ENCODE results near the gene RAP1B. TPM values are rescaled to one million over a fixed set of nuclear protein-coding genes. Genes with fewer than 3 reads are reported as not detected.

RAP1B gene
- total and polyA plus RNA-seq, 2 of the 13 experiments (the other 11 are each of a cell fraction or from before 2014, with no cell fraction given): 71.1 to 92.7 TPM

- TF ChIP-seq ZNF350 (CRISPR knock-in tag; IDR thresholded peaks at IDR 0.05; ENCODE audit: borderline replicate concordance, low read depth) (peak; percentile 97), GLI4 (CRISPR knock-in tag; IDR thresholded peaks at IDR 0.05; ENCODE audit: borderline replicate concordance) (peak; percentile 62; the same call in 1 of the 2 replicates), CBX5 (CRISPR knock-in tag; IDR thresholded peaks at IDR 0.05; ENCODE audit: borderline replicate concordance) (peak; percentile 98), ZNF24 (IDR thresholded peaks at IDR 0.05) (peak; percentile 71), MTA1 (CRISPR knock-in tag; IDR thresholded peaks at IDR 0.05; ENCODE audit: borderline replicate concordance) (peak; percentile 66; the same call in 1 of the 2 replicates), ZNF180 (CRISPR knock-in tag; IDR thresholded peaks at IDR 0.05; ENCODE audit: borderline replicate concordance, low read depth) (no peak), ZFP1 (CRISPR knock-in tag; IDR thresholded peaks at IDR 0.05) (peak; percentile 74; the same call in 1 of the 2 replicates), SPEN (CRISPR knock-in tag; IDR thresholded peaks at IDR 0.05; ENCODE audit: low read depth) (peak; percentile 93), ZNF747 (CRISPR knock-in tag; IDR thresholded peaks at IDR 0.05; ENCODE audit: borderline replicate concordance) (no peak; the same call in 1 of the 2 replicates), ZNF468 (CRISPR knock-in tag; IDR thresholded peaks at IDR 0.05) (no peak), SOX13 (IDR thresholded peaks at IDR 0.05) (no peak), SOX13 (CRISPR knock-in tag; conservative IDR thresholded peaks at IDR 0.05 in 1 of 2, IDR thresholded peaks at IDR 0.05 in 1 of 2) (peak in 1 of 2 experiments; percentile 45; a peak in 2 of 4 replicates), CENPX (CRISPR knock-in tag; IDR thresholded peaks at IDR 0.05) (no peak), ZNF609 (CRISPR knock-in tag; IDR thresholded peaks at IDR 0.05; ENCODE audit: borderline replicate concordance) (peak; percentile 25; the same call in 1 of the 2 replicates), ZNF12 (CRISPR knock-in tag; IDR thresholded peaks at IDR 0.05) (no peak), JARID2 (CRISPR knock-in tag; IDR thresholded peaks at IDR 0.05; ENCODE audit: insufficient replicate concordance) (peak; percentile 72), ZNF337 (CRISPR knock-in tag; IDR thresholded peaks at IDR 0.05; ENCODE audit: borderline replicate concordance, low read depth) (no peak), MATR3 (CRISPR knock-in tag; IDR thresholded peaks at IDR 0.05) (no peak), SSRP1 (CRISPR knock-in tag; IDR thresholded peaks at IDR 0.05) (peak; percentile 85), ZNF792 (CRISPR knock-in tag; IDR thresholded peaks at IDR 0.05) (peak; percentile 87), KLF11 (CRISPR knock-in tag; IDR thresholded peaks at IDR 0.05) (peak; percentile 84; the same call in 1 of the 2 replicates), RBM22 (optimal IDR thresholded peaks at IDR 0.05; ENCODE audit: low read length) (no peak), RAD51 (IDR thresholded peaks at IDR 0.05; ENCODE audit: borderline replicate concordance) (no peak), SMARCC2 (IDR thresholded peaks at IDR 0.05) (no peak), ZNF232 (CRISPR knock-in tag; IDR thresholded peaks at IDR 0.05; ENCODE audit: borderline replicate concordance) (peak; percentile 89; the same call in 1 of the 2 replicates), GTF3A (CRISPR knock-in tag; conservative IDR thresholded peaks at IDR 0.05) (0 out of 2 replicates have a peak, but pooled peaks have one; percentile 54)
Observed at GRCh38 chr12:68686595-68687521, 76.2 kb downstream of the RAP1B start, which contains the start of gene NUP107 (continued).

Data from HepG2 (cell line).